ENCODE measurements around the gene EMP3.
A peak's percentile ranks its signal among the peaks of the same experiment; 100 is the strongest.
"Not testable (repeated sequence)": the region's sequence is repeated elsewhere in the genome, so short reads cannot be mapped to it uniquely, and the experiment has no call there.

Gene EMP3

GRCh38 chr19:48348737-48349136 is 23.4 kb downstream of the EMP3 start:
- FAIRE-seq = no peak

GRCh38 chr19:48350856-48351255 is 25.5 kb downstream of the EMP3 start:
- no peak for FAIRE-seq

GRCh38 chr19:48351341-48351752 is 26.0 kb downstream of the EMP3 start:
- no peak for FAIRE-seq

GRCh38 chr19:48353677-48354076 is 28.3 kb downstream of the EMP3 start:
- no peak for FAIRE-seq

GRCh38 chr19:48354332-48354992 is 29.1 kb downstream of the EMP3 start:
- no peak for FAIRE-seq

GRCh38 chr19:48355365-48355954 is 30.1 kb downstream of the EMP3 start:
- no peak for FAIRE-seq

- no peak for FAIRE-seq
Measured at GRCh38 chr19:48359123-48359522, 33.8 kb downstream of the EMP3 start.

GRCh38 chr19:48361912-48362311 is 36.6 kb downstream of the EMP3 start:
- FAIRE-seq = no peak

- peak; percentile 65 for FAIRE-seq
Measured at GRCh38 chr19:48362716-48363499, 37.6 kb downstream of the EMP3 start.

- FAIRE-seq = no peak
Measured at GRCh38 chr19:48363500-48363809, 38.1 kb downstream of the EMP3 start.

GRCh38 chr19:48363810-48364597 is 38.7 kb downstream of the EMP3 start, which contains the start of the genes SYNGR4 and TMEM143:
Gene SYNGR4, plus strand, starts transcription at chr19:48364367. Its CDS starts 1,476 bp downstream, at chr19:48365843.
Gene TMEM143, minus strand, starts transcription at chr19:48363940. Its CDS starts 20 bp downstream, at chr19:48363920.
- FAIRE-seq = peak; percentile 93

GRCh38 chr19:48364598-48365348 is 39.4 kb downstream of the EMP3 start:
- no peak for FAIRE-seq

GRCh38 chr19:48365602-48366001 is 40.2 kb downstream of the EMP3 start:
- FAIRE-seq = no peak

- FAIRE-seq = no peak
Measured at GRCh38 chr19:48367855-48368254, 42.5 kb downstream of the EMP3 start.

- FAIRE-seq = no peak
Measured at GRCh38 chr19:48368936-48369335, 43.6 kb downstream of the EMP3 start.

GRCh38 chr19:48370955-48371354 is 45.6 kb downstream of the EMP3 start:
- no peak for FAIRE-seq

GRCh38 chr19:48371367-48371766 is 46.0 kb downstream of the EMP3 start:
- FAIRE-seq = no peak

GRCh38 chr19:48371771-48372170 is 46.4 kb downstream of the EMP3 start:
- not testable (repeated sequence) for FAIRE-seq

- FAIRE-seq = no peak
Measured at GRCh38 chr19:48372904-48373303, 47.6 kb downstream of the EMP3 start.

GRCh38 chr19:48373567-48373966 is 48.2 kb downstream of the EMP3 start:
- FAIRE-seq = no peak

GRCh38 chr19:48378194-48378570 is 52.8 kb downstream of the EMP3 start:
- FAIRE-seq = no peak

- no peak for FAIRE-seq
Measured at GRCh38 chr19:48379058-48379457, 53.7 kb downstream of the EMP3 start.

Data from endometrium (tissue), 2 donors.